COR-L47 (cell line): ENCODE measurements around the gene CHPF.

Experiments used
- DNase-seq: peaks from one replicate; lab custom pipeline; 2025; lab: John Stamatoyannopoulos, UW

Gene CHPF

GRCh38 chr2:219567131-219567530, 23.5 kb upstream of the CHPF start:
- DNase-seq = no peak

- DNase-seq = no peak
These were observed 23.0 kb upstream of the CHPF start for GRCh38 chr2:219566640-219567039.

- DNase-seq = no peak
These were observed 21.8 kb upstream of the CHPF start for GRCh38 chr2:219565130-219566080.

- no peak for DNase-seq
These were observed 19.8 kb upstream of the CHPF start for GRCh38 chr2:219563271-219563928.

GRCh38 chr2:219562049-219563020, 18.7 kb upstream of the CHPF start:
- no peak for DNase-seq

GRCh38 chr2:219561179-219562048, 17.8 kb upstream of the CHPF start:
- no peak for DNase-seq

GRCh38 chr2:219560893-219561178, 17.2 kb upstream of the CHPF start:
- no peak for DNase-seq

- DNase-seq = no peak
These were observed 16.7 kb upstream of the CHPF start for GRCh38 chr2:219560037-219560892.

- DNase-seq = no peak
These were observed 15.7 kb upstream of the CHPF start for GRCh38 chr2:219559156-219559915.

GRCh38 chr2:219557791-219558785, 14.5 kb upstream of the CHPF start:
- DNase-seq = no peak

GRCh38 chr2:219557320-219557719, 13.7 kb upstream of the CHPF start:
- no peak for DNase-seq

GRCh38 chr2:219556413-219556812, 12.8 kb upstream of the CHPF start:
- DNase-seq = no peak

- DNase-seq = no peak
These were observed 12.3 kb upstream of the CHPF start for GRCh38 chr2:219555956-219556355.

- no peak for DNase-seq
These were observed 10.7 kb upstream of the CHPF start for GRCh38 chr2:219554350-219554749.

- no peak for DNase-seq
These were observed 9.9 kb upstream of the CHPF start for GRCh38 chr2:219553463-219553963.

- DNase-seq = no peak
These were observed 9.5 kb upstream of the CHPF start for GRCh38 chr2:219553168-219553417.

GRCh38 chr2:219552382-219553167, 9.0 kb upstream of the CHPF start:
- peak; percentile 74 for DNase-seq
